ENCODE measurements around the gene CEP83.
"Not testable (repeated sequence)": the region's sequence is repeated elsewhere in the genome, so short reads cannot be mapped to it uniquely, and the experiment has no call there.

Gene CEP83

GRCh38 chr12:94374124-94374523, 85.5 kb downstream of the CEP83 start:
- no peak for DNase-seq

DNA sequence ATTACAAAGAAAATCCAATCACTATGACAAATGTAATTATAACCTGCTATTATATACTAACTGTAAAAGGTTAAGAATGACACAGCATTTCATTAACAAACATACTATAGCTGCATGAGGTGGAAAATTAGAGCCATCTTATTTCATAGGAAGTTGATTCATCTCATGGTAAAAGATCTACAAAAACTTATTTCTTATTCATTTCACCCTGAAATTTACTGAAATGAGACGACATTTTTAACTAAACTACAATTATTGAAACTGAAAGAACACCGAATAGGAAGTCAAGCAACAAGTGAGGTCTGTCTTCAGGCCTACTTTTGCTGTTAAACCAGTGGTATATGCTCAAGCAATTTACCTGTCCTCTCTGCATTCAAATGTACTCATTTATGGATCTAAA, 87.2 kb downstream of the CEP83 start:
- no peak for DNase-seq

DNA sequence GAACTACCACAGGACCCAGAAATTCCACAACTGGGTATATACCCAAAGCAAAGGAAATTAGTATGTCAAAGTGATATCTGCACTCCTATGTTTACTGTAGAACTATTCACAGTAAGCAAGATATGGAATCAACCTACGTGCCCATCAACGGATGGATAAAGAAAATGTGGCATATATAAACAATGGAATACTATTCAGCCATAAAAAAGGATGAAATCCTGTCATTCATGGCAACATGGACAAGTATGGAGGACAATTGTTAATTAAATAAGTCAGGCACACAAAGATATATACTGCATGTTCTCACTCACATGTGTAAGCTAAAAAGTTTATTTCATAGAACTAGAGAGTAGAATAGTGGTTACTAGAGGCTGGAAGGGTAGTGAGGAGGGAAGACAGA, 97.0 kb downstream of the CEP83 start:
- DNase-seq = no peak

DNA sequence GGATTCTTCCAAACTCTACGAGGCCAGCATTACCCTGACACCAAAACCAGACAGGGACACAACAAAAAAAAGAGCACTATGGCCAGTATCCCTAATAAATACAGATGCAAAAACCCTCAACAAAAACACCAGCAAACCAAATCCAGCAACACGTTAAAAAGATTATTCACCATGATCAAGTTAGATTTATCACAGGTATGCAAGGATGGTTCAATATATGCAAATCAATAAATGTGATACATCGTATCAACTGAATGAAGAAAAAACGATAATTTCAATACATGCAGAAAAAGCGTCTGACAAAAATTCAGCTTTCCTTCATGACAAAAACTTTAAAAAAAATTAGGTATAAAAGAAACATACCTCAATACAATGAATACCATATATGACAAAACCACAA, 99.9 kb downstream of the CEP83 start:
- DNase-seq = no peak

GRCh38 chr12:94353130-94353529, 106.5 kb downstream of the CEP83 start:
- no peak for DNase-seq

DNA sequence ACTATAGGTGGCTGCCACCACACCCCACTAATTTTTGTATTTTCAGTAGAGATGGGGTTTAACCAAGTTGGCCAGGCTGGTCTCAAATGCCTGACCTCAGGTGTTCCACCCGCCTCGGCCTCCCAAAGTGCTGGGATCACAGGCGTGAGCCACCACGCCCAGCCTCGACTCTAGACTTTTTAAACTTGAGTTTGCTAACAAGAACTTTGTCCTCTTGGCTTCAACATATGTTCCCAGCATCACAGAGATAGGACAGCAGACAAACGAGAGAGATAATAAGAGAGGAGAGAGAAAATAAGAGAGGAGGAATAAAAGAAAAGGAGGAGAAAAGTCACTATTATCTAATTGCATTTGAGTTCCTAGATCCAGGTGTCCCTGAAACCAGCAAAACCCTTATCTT, 119.1 kb downstream of the CEP83 start:
- no peak for DNase-seq

- no peak for DNase-seq
Measured at GRCh38 chr12:94338006-94338794, 121.5 kb downstream of the CEP83 start.

DNA sequence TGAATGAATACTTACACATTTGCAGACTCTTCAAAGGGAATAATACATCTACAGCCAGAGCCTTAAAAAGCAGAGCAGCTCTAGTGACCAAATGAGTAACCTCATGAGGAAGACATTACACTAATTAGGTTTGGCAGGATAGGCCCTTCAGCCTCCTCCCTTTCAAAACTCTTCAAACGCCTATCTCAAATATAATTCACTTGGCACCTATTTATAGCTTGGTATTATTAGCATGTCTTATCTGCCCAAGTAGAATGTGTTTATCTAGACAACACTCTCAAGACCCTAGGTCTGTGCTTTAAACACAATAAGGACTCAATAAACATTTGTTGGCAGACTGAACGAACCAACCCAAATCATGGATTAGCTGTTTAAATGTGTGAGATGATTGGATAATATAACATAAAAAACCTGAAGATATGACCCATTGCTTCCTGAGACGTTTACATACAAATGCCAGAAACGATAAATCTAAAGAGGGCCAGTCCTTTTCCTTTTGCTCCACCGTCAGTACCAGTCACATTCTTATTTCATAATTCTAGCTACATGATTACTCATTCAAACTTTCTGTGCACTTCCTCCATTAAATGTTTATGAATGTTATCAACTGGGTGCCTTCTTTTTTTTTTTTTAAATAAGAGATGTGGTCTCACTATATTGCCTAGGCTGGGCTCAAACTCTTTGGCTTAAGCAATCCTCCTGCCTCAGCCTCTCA, 123.3 kb downstream of the CEP83 start:
- DNase-seq = no peak

DNA sequence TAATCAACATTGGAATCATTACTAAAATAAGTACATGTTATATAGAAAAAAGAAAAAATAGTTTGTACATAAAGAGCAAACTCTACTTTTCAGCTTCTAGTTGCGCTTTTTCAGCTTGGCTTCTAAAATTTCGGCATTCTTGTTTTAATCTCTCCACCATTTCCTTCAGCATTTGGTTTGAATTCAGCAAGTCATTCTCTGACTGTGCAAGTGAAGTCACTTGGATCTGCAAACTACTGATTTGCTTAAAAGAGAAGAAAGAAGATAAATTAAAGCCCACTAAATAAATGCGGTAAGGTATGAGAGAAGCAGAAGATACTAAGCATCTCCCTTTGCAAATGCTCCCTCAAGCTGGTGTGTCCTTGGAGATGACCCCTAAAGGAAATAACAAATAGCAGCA, 126.3 kb downstream of the CEP83 start:
- no peak for DNase-seq

- DNase-seq = no peak
Measured at GRCh38 chr12:94329366-94329765, 130.3 kb downstream of the CEP83 start.

DNA sequence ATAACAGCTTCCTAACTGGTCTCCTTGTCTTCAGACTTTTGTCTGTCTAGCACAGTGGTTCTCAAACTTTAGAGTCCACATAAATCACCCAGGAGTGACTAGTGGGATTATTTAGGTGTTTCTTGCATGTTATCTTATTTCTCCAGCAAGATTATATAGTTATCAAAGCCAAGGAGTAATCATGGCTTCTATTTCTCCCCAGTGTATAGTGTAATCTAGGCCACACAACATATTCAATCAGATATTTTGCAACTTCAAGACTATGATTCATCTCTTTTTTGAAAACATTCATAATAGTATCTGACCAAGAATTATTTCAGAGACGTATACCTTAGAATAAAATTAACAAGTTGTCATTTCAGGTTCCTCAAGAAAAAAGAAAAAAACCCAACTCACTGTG, 131.9 kb downstream of the CEP83 start:
- no peak for DNase-seq

GRCh38 chr12:94326727-94327126, 132.9 kb downstream of the CEP83 start:
- no peak for DNase-seq

DNA sequence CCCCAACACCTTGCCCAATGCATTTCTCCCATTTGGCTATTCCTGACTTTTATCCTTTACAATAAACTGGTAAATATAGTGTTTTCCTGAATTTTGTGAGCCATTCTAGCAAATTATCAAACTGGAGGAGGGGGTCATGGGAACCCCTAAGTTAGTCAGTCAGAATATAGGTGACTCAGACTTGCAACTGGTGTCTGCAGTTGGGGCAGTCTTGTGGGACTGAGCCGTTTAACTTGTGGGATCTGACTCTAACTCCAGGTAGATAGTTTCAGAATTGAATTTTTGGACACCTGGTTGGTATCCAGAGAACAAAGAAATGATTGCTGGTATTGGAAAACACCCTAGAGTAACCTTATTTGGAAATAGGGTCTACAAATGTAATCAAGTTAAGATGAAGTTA, 133.4 kb downstream of the CEP83 start:
- DNase-seq = no peak

GRCh38 chr12:94322346-94322745, 137.3 kb downstream of the CEP83 start:
- DNase-seq = no peak

DNA sequence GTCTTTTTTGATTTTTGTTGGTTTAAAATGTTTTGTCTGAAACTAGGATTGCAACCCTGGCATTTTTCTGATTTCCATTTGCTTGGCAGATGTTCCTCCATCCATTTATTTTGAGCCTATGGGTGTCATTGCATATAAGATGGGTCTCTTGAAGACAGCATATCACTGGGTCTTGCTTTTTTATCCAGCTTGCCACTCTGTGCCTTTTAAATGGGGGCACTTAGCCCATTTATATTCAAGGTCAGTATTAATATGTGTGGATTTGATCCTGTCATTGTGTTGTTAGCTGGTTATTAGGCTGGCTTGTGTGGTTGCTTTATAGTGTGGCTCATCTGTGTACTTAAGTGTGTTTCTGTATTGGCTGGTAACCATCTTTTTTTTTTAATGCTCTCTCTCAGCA, 139.6 kb downstream of the CEP83 start:
- DNase-seq = no peak

GRCh38 chr12:94318181-94318580, 141.5 kb downstream of the CEP83 start:
- DNase-seq = no peak

- DNase-seq = not testable (repeated sequence)
Measured at GRCh38 chr12:94316600-94316999, 143.1 kb downstream of the CEP83 start.

DNA sequence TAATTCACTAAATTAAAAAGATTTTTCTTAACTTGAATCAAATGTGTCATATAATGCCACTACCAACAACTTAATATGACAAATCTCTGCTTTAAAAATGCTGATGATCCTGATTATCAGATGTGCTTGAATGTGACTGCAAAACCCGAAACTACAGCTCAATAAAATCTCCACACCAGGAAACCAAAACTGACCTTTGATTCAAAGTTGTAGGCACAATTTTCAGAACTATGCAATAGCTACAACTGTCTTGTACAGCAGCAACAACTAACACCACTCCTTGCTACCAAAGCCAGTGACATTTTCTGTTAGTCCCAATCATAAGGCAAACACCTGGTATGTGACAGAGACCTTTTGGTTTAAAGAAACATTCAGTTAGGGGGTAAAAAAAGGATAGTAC, 147.3 kb downstream of the CEP83 start:
- DNase-seq = no peak

DNA sequence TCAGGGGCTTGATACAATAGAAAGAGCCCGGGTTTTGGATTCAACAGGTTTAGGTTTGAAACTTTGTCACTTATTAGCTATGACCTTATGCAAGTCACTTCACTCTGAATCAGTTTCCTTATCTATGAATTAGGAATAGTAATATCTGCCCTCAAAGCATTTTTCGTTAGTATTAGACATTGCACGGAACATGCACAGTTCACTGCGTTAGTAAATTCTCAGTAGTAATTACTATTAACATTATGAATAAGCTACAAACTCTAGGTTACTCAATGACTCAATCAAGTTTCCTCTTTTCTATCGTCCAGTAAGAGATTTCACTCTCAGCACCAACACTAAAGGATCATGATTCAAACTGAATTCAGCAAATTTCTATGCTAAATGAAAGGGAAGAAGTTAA, 150.3 kb downstream of the CEP83 start:
- DNase-seq = no peak

DNA sequence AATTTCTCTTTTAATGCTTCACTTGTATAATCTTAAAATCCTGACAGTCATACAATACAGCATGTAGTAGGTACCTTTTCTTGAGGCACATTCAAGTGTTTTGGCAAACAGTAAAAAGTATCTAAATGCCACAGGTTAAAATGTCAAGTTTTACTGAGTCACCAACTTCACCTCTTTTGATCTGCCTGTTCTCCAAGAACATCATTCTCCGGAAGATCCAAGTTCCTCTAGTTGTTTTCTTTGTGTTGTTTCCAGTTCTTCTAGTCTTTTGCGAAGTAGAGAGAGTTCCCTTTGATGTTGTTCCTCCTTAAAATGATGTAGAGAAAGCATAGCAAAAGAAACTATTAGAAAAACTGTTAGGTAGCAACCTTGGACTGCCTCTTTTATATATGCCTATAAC, 151.1 kb downstream of the CEP83 start:
- no peak for DNase-seq

- DNase-seq = no peak
Measured at GRCh38 chr12:94305130-94305957, 154.3 kb downstream of the CEP83 start.

- DNase-seq = no peak
Measured at GRCh38 chr12:94304566-94305061, 155.1 kb downstream of the CEP83 start.

DNA sequence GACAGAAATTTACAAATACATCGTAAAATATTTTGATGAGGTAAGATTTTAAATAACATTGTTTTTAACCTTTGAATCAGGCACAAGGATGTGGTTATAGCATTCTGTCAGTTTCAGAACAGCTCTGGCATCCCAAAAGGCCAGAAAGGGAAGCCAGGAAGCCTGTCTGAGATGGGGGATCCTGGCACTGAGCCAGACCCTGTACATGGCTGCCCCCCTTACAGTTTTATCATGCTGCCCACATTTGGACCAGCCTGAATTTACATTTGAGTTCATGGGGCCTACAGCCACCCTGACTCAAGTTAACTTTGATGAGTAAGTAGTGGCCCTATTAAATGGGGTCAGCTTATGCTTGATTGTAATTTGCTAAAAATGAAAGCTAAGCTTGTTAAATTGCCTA, 155.7 kb downstream of the CEP83 start:
- no peak for DNase-seq

DNA sequence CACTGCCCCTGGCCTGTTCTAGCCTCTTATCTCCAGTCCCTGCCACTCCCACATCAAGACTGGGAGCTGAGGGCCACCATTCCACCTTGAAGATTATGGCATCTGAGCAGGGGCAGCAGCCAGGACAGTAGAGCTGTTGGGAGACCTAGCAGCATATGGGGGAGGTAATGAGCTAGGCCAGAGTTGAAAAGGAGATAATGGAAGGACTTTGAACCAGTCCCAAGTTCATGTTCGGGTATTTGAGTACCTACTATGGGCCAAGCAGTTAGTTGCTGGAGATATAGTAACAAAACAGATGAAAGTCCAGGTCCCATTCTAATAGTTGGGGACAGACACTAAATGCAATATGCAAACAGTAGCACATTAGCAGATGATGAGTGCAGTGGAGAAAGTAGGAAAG, 159.8 kb downstream of the CEP83 start:
- DNase-seq = no peak
